ENCODE measurements around the gene SGMS1. TPM values are rescaled to one million over a fixed set of nuclear protein-coding genes. Genes with fewer than 3 reads are reported as not detected.

Gene SGMS1
- polyA plus RNA-seq, 1 of the 3 experiments (the other 2 are of a cell fraction), result 6.3 TPM

DNA sequence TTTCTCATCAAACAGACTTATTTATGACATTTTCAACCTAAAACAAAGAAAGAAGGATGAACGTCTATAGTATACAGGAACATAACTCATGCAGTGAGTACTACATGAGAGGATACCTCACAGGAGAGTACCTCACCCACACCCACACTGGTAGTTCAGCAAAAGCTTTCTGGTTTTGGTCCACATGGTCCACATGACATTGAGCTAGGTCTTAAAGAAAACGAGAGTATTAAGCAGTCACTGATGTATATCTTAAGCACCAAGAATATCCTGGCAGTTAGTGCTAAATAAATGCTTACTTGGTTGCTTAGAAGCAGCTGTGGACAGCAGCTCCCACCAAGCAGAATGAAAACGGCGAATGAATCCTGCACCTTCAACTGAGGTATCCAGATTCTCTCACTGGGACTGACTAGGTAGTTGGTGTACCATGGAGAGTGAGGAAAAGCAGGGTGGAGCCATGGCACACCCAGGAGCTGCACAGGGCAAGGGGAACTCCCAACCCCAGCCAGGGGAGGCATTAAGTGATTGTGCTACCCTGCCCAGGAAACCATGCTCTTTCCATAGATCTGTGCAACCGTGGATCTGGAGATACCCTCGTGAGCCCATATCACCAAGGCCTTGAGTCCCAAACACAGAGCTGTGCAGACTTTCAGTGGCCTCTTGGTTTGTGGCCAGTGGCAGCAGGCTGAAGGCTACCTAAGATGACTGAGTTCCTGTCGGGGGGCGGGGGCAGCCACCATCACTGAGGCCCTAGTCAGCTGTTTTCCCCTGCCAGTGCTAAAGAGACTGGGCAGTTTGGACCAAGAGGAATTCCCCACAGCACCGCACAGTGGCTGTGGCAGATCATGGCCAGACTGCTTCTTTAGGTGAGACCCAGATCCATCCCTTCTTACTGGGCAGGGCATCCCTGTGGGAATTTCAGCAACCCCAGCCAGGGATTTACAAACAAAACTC is 143.4 kb downstream of the SGMS1 start:
- Histone ChIP-seq H3K79me2 (ENCODE audit: insufficient read depth) (peaks cover 9% of the 10 kb centered on the region; the same call in 1 of the 2 replicates), H3K9ac (no peak overlapping the region), H4K20me1 (ENCODE audit: insufficient read depth) (no peaks in the 10 kb centered on the region), H3K4me3 (ENCODE audit: low read depth in 2 of 2, low read length in 1 of 2) (no peak overlapping the region), H3K27me3 (ENCODE audit: insufficient read depth) (no peaks in the 10 kb centered on the region), H2AFZ (ENCODE audit: low read depth) (no peak overlapping the region), H3K9me2 (no peaks in the 10 kb centered on the region), H3K4me1 (ENCODE audit: control insufficient read depth in 1 of 2, insufficient read depth in 2 of 2, low read depth in 1 of 2, low read length in 1 of 2) (no peaks in the 10 kb centered on the region), H3K4me2 (no peak overlapping the region), H3K9me3 (peaks cover 18% of the 10 kb centered on the region; the same call in 1 of the 2 replicates), H3K27ac (ENCODE audit: low read depth in 2 of 2, low read length in 1 of 2) (no peak overlapping the region), H3F3A (replicated peaks; ENCODE audit: insufficient read depth) (no peaks in the 10 kb centered on the region), H3K36me3 (replicated peaks in 1 of 2; ENCODE audit: control insufficient read depth in 1 of 2, insufficient read depth in 2 of 2, low read length in 1 of 2) (no peaks in the 10 kb centered on the region)
- ChIA-PET CTCF (interaction anchor here (0.9 kb wide), 1 partner anchor 33 kb away, joined by 3 read pairs; no protein-coding TSS in a partner anchor), POLR2A (no interaction called here)
- no peak for DNase-seq
- no peak for TF ChIP-seq MEF2A (IDR thresholded peaks at IDR 0.05; ENCODE audit: borderline replicate concordance, low read depth)
- 95% methylated on average over 6 of the region's 9 CpGs for WGBS (ENCODE audit: low lambda C conversion rate)

DNA sequence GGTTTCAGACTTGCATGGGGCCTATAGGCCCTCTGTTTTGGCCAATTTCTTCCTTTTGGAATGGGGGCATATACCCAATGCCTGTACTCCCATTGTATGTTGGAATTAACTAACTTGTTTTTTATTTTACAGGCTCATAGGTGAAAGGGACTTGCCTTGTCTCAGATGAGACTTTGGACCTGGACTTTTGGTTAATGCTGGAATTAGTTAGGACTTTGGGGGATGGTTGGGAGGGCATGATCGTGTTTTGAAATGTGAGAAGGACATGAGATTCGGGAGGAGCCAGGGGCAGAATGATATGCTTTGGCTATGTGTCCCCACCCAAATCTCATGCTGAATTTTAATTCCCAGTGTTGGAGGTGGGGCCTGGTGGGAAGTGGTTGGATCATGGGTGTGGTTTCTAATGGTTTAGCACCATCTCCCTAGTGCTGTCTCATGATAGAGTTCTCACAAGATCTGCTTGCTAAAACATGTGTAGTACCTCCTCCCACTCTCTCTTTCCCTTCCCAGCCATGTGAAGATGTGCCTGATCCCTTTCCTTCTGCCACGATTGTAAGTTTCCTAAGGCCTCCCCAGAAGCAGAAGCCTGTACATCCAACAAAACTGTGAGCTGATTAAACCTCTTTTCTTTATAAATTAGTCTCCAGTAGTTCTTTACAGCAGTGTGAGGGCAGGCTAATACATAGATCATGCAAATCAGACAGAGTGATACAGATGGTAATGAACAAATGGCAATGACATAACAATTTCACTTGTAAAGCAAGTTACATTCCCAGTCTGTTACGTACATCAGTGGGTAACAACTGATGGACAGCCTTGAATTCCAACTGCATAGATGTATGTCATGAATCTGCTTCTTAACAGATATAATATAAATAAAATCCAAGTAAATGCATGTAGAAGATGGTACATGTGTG is 146.2 kb downstream of the SGMS1 start:
- TF ChIP-seq FOSL2 (IDR thresholded peaks at IDR 0.05; ENCODE audit: borderline replicate concordance, low read depth) (no peak), TAF1 (IDR thresholded peaks at IDR 0.05; ENCODE audit: borderline replicate concordance, low read depth, low read length) (no peak), CHD2 (IDR thresholded peaks at IDR 0.05; ENCODE audit: low read length, partially characterized antibody) (no peak), SIN3A (IDR thresholded peaks at IDR 0.05; ENCODE audit: borderline replicate concordance, low read depth, low read length) (no peak), USF2 (IDR thresholded peaks at IDR 0.05; ENCODE audit: borderline replicate concordance, low read depth, low read length) (no peak), PBX3 (IDR thresholded peaks at IDR 0.05) (no peak), MXI1 (IDR thresholded peaks at IDR 0.05; ENCODE audit: low read depth, low read length) (no peak), NFIC (IDR thresholded peaks at IDR 0.05; ENCODE audit: borderline replicate concordance) (no peak), YY1 (IDR thresholded peaks at IDR 0.05; ENCODE audit: low read depth) (no peak), RAD21 (IDR thresholded peaks at IDR 0.05; ENCODE audit: low read length) (no peak), RXRA (IDR thresholded peaks at IDR 0.05; ENCODE audit: borderline replicate concordance, low read depth) (no peak), MEF2A (IDR thresholded peaks at IDR 0.05; ENCODE audit: borderline replicate concordance, low read depth) (no peak), EP300 (IDR thresholded peaks at IDR 0.05; ENCODE audit: borderline replicate concordance in 1 of 2, low read depth in 1 of 2, low read length in 1 of 2) (no peak), ELF1 (IDR thresholded peaks at IDR 0.05) (no peak)
- TF ChIP-seq, protein P1, sequence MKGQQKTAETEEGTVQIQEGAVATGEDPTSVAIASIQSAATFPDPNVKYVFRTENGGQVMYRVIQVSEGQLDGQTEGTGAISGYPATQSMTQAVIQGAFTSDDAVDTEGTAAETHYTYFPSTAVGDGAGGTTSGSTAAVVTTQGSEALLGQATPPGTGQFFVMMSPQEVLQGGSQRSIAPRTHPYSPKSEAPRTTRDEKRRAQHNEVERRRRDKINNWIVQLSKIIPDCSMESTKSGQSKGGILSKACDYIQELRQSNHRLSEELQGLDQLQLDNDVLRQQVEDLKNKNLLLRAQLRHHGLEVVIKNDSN (IDR thresholded peaks at IDR 0.05; ENCODE audit: borderline replicate concordance, low read depth), result no peak
- TF ChIP-seq, protein P2, sequence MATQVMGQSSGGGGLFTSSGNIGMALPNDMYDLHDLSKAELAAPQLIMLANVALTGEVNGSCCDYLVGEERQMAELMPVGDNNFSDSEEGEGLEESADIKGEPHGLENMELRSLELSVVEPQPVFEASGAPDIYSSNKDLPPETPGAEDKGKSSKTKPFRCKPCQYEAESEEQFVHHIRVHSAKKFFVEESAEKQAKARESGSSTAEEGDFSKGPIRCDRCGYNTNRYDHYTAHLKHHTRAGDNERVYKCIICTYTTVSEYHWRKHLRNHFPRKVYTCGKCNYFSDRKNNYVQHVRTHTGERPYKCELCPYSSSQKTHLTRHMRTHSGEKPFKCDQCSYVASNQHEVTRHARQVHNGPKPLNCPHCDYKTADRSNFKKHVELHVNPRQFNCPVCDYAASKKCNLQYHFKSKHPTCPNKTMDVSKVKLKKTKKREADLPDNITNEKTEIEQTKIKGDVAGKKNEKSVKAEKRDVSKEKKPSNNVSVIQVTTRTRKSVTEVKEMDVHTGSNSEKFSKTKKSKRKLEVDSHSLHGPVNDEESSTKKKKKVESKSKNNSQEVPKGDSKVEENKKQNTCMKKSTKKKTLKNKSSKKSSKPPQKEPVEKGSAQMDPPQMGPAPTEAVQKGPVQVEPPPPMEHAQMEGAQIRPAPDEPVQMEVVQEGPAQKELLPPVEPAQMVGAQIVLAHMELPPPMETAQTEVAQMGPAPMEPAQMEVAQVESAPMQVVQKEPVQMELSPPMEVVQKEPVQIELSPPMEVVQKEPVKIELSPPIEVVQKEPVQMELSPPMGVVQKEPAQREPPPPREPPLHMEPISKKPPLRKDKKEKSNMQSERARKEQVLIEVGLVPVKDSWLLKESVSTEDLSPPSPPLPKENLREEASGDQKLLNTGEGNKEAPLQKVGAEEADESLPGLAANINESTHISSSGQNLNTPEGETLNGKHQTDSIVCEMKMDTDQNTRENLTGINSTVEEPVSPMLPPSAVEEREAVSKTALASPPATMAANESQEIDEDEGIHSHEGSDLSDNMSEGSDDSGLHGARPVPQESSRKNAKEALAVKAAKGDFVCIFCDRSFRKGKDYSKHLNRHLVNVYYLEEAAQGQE (IDR thresholded peaks at IDR 0.05; ENCODE audit: low read depth, low read length), result no peak
- Histone ChIP-seq H2AFZ (ENCODE audit: low read depth) (no peak overlapping the region), H3K9me3 (no peaks in the 10 kb centered on the region), H3K27me3 (ENCODE audit: insufficient read depth) (no peaks in the 10 kb centered on the region), H3K79me2 (ENCODE audit: insufficient read depth) (peaks cover 6% of the 10 kb centered on the region; the same call in 1 of the 2 replicates), H4K20me1 (ENCODE audit: insufficient read depth) (no peaks in the 10 kb centered on the region), H3K4me1 (ENCODE audit: control insufficient read depth in 1 of 2, insufficient read depth in 2 of 2, low read depth in 1 of 2, low read length in 1 of 2) (no peaks in the 10 kb centered on the region), H3K4me3 (ENCODE audit: low read depth in 2 of 2, low read length in 1 of 2) (no peak overlapping the region), H3K9me2 (no peaks in the 10 kb centered on the region), H3F3A (replicated peaks; ENCODE audit: insufficient read depth) (no peaks in the 10 kb centered on the region), H3K9ac (no peak overlapping the region), H3K4me2 (no peak overlapping the region), H3K27ac (ENCODE audit: low read depth in 2 of 2, low read length in 1 of 2) (no peak overlapping the region), H3K36me3 (replicated peaks in 1 of 2; ENCODE audit: control insufficient read depth in 1 of 2, insufficient read depth in 2 of 2, low read length in 1 of 2) (no peaks in the 10 kb centered on the region)
- POLR2A ChIA-PET, result no interaction called here
- WGBS (ENCODE audit: low lambda C conversion rate), result 77% methylated on average over 4 of the region's 4 CpGs
- CTCF ChIA-PET, result no interaction called here
- no peak for DNase-seq
